ENCODE results near the gene ASCC3. TPM values are rescaled to one million over a fixed set of nuclear protein-coding genes. Genes with fewer than 3 reads are reported as not detected.

The ASCC3 gene
- total RNA-seq, 4 donors from 2014 or later = 15.7 to 39.9 (median 29.3) TPM

- intact Hi-C loops (cut with DNase I; ENCODE audit: low total_unique reads) = no loop called here
- no peak overlapping the region for H3K4me3 ChIP-seq
- H3K9me3 ChIP-seq = no peaks in the 10 kb centered on the region
- no peak overlapping the region for H3K27ac ChIP-seq
- H3K27me3 ChIP-seq = no peaks in the 10 kb centered on the region
- in situ Hi-C loops (cut with MboI; ENCODE audit: low pct_ligation_motif_present in 1 of 4, low pct_unique_long_range_greater_than_20kb in 1 of 4, low sequenced_read_pairs in 3 of 4) = no loop called here
- no peaks in the 10 kb centered on the region for H3K4me1 ChIP-seq
- peaks cover 0 to 14% (median 4%) of the 10 kb centered on the region in 4 donors for H3K36me3 ChIP-seq
- no peak for DNase-seq
- TF ChIP-seq EP300 (IDR thresholded peaks at IDR 0.05; ENCODE audit: low read depth) (no peak), POLR2AphosphoS5 (IDR thresholded peaks at IDR 0.05) (no peak), POLR2A (IDR thresholded peaks at IDR 0.05) (no peak), CTCF (IDR thresholded peaks at IDR 0.05) (no peak)
- 90 to 95% methylated on average over 2 of the region's 2 CpGs for WGBS, 2 donors (ENCODE audit: low coverage in 1 of 2)
Measured at GRCh38 chr6:100622907-100623692, 258.0 kb downstream of the ASCC3 start.

GRCh38 chr6:100620085-100620840, 260.9 kb downstream of the ASCC3 start:
- H3K27ac ChIP-seq = no peak overlapping the region
- peaks cover 0 to 7% (median 0%) of the 10 kb centered on the region in 4 donors for H3K36me3 ChIP-seq
- in situ Hi-C loops (cut with MboI; ENCODE audit: low pct_ligation_motif_present in 1 of 4, low pct_unique_long_range_greater_than_20kb in 1 of 4, low sequenced_read_pairs in 3 of 4) (no loop called here), intact Hi-C loops (cut with DNase I; ENCODE audit: low total_unique reads) (no loop called here)
- H3K9me3 ChIP-seq = no peaks in the 10 kb centered on the region
- H3K27me3 ChIP-seq = no peaks in the 10 kb centered on the region
- TF ChIP-seq CTCF (IDR thresholded peaks at IDR 0.05) (no peak), POLR2A (IDR thresholded peaks at IDR 0.05) (no peak), EP300 (IDR thresholded peaks at IDR 0.05; ENCODE audit: low read depth) (no peak), POLR2AphosphoS5 (IDR thresholded peaks at IDR 0.05) (no peak)
- 100% methylated on average over 2 to 3 of the region's 3 CpGs for WGBS, 2 donors (ENCODE audit: low coverage in 1 of 2)
- DNase-seq = no peak
- H3K4me1 ChIP-seq = no peaks in the 10 kb centered on the region
- no peak overlapping the region for H3K4me3 ChIP-seq

- TF ChIP-seq EP300 (IDR thresholded peaks at IDR 0.05; ENCODE audit: low read depth) (no peak), POLR2A (IDR thresholded peaks at IDR 0.05) (no peak), CTCF (IDR thresholded peaks at IDR 0.05) (no peak), POLR2AphosphoS5 (IDR thresholded peaks at IDR 0.05) (no peak)
- Histone ChIP-seq H3K27me3 (no peaks in the 10 kb centered on the region), H3K4me1 (no peaks in the 10 kb centered on the region), H3K27ac (no peak overlapping the region), H3K9me3 (no peaks in the 10 kb centered on the region), H3K36me3 (no peaks in the 10 kb centered on the region), H3K4me3 (no peak overlapping the region)
- no peak for DNase-seq
- in situ Hi-C loops (cut with MboI; ENCODE audit: low pct_ligation_motif_present in 1 of 4, low pct_unique_long_range_greater_than_20kb in 1 of 4, low sequenced_read_pairs in 3 of 4) (no loop called here), intact Hi-C loops (cut with DNase I; ENCODE audit: low total_unique reads) (no loop called here)
- 89 to 94% methylated on average over 4 of the region's 4 CpGs for WGBS, 2 donors (ENCODE audit: low coverage in 1 of 2)
Measured at GRCh38 chr6:100618351-100618671, 262.8 kb downstream of the ASCC3 start.

GRCh38 chr6:100617633-100618350, 263.3 kb downstream of the ASCC3 start:
- intact Hi-C loops (cut with DNase I; ENCODE audit: low total_unique reads) (no loop called here), in situ Hi-C loops (cut with MboI; ENCODE audit: low pct_ligation_motif_present in 1 of 4, low pct_unique_long_range_greater_than_20kb in 1 of 4, low sequenced_read_pairs in 3 of 4) (no loop called here)
- Histone ChIP-seq H3K27me3 (no peaks in the 10 kb centered on the region), H3K4me3 (no peak overlapping the region), H3K36me3 (no peaks in the 10 kb centered on the region), H3K9me3 (no peaks in the 10 kb centered on the region), H3K27ac (no peak overlapping the region), H3K4me1 (no peaks in the 10 kb centered on the region)
- 50 to 90% methylated on average over 1 to 4 of the region's 4 CpGs for WGBS, 2 donors (ENCODE audit: low coverage in 1 of 2)
- DNase-seq = no peak
- TF ChIP-seq POLR2AphosphoS5 (IDR thresholded peaks at IDR 0.05) (no peak), EP300 (IDR thresholded peaks at IDR 0.05; ENCODE audit: low read depth) (no peak), POLR2A (IDR thresholded peaks at IDR 0.05) (no peak), CTCF (IDR thresholded peaks at IDR 0.05) (no peak)

All from transverse colon (tissue), 4 donors.